Ovary (tissue), 3 donors: ENCODE results near the gene SGMS2.

Source experiments
- EP300 ChIP-seq: sonication (generic); formaldehyde crosslinking; IDR thresholded peaks from one replicate; pipeline ENCODE4 v1.6.1; 2017; ENCODE audit warnings: antibody characterized with exemption
- POLR2A ChIP-seq: fragments of 450-650 bp; IDR thresholded peaks from one replicate; pipeline ENCODE4 v1.6.1; 2017; ENCODE audit warnings: antibody characterized with exemption, mild to moderate bottlenecking, moderate library complexity
- TF ChIP-seq, protein P1 (sequence below), 3 donors: fragments of 450-650 bp in 2 of 3; fragments of 200-600 bp in 1 of 3; IDR thresholded peaks; one replicate each; pipeline versions ENCODE4 v1.5.1 to v1.8.0; 2016 to 2022; ENCODE audit warnings: antibody characterized with exemption in 3 of 3, mild to moderate bottlenecking in 1 of 3
- donor health status: DM: no; HTN: no; CAD: no.

DNA sequence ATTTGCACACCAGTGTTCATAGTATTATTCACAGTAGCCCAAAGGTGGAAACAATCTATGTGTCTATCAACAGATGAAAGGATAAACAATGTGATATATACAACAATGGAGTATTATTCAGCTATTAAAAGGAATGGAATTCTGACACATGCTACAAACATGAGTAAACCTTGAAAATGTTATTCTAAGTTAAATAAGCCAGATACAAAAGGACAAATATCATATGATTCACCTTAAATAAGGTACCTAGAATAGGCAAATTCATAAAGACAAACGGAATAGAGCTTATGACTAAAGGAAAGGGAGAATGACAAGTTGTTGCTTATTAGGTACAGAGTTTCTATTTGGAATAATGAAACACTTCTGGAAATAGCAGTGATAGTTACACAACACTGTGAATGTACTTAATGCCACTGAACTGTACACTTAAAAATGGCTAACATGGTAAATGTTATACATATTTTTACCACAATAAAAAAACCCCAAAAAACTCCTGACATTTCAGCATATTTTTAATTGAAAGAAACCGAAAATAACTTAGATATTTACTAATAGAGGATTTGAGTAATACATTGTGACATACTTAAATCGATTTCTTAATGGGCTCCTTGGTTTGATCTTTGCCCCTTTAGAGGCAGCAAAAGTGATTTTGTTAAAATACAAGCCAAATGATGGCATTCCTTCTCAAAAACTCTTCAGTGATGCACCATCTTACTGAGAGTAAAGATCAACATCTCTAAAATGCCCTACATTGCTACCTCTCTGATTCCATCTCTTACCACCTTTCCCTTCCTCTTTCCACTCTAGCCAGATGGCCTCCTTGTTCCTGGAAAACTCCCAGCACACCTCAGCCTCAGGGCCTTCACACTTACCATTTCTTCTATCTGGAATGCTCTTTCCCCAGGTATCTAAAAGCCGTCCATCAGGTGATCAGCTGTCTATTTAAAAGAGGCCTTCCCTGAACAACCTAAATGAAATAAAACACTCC is 98.0 kb downstream of the SGMS2 start:
- TF ChIP-seq, protein P1, sequence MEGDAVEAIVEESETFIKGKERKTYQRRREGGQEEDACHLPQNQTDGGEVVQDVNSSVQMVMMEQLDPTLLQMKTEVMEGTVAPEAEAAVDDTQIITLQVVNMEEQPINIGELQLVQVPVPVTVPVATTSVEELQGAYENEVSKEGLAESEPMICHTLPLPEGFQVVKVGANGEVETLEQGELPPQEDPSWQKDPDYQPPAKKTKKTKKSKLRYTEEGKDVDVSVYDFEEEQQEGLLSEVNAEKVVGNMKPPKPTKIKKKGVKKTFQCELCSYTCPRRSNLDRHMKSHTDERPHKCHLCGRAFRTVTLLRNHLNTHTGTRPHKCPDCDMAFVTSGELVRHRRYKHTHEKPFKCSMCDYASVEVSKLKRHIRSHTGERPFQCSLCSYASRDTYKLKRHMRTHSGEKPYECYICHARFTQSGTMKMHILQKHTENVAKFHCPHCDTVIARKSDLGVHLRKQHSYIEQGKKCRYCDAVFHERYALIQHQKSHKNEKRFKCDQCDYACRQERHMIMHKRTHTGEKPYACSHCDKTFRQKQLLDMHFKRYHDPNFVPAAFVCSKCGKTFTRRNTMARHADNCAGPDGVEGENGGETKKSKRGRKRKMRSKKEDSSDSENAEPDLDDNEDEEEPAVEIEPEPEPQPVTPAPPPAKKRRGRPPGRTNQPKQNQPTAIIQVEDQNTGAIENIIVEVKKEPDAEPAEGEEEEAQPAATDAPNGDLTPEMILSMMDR (IDR thresholded peaks at IDR 0.05), result no peak
- no peak for TF ChIP-seq EP300
- TF ChIP-seq POLR2A, result no peak
